Lower lobe of right lung (tissue), 2 donors: ENCODE results near the gene CES3. TPM values are rescaled to one million over a fixed set of nuclear protein-coding genes. Genes with fewer than 3 reads are reported as not detected.
"Not testable (repeated sequence)": the region's sequence is repeated elsewhere in the genome, so short reads cannot be mapped to it uniquely, and the experiment has no call there.

Experiments
- ATAC-seq, 2 donors: fragments of 200-7000 bp; cut with Tn5 transposase; one replicate each; pipeline ENCODE4 v1.9.1; 2020 to 2022; ENCODE audit warnings: mild to moderate bottlenecking in 2 of 2, moderate library complexity in 2 of 2
- DNase-seq: peaks from one replicate; pipeline ENCODE4 v3.0.0-alpha.2; 2020
- H3K27ac ChIP-seq: fragments of 200-600 bp; one replicate; pipeline ENCODE4 v1.8.0; 2022
- H3K27me3 ChIP-seq: fragments of 200-600 bp; one replicate; pipeline ENCODE4 v1.8.0; 2022; ENCODE audit warnings: low read depth
- H3K36me3 ChIP-seq: fragments of 200-600 bp; one replicate; pipeline ENCODE4 v1.8.0; 2022; ENCODE audit warnings: mild to moderate bottlenecking
- H3K4me1 ChIP-seq: fragments of 200-600 bp; one replicate; pipeline ENCODE4 v1.8.0; 2022
- H3K4me3 ChIP-seq: fragments of 200-600 bp; one replicate; pipeline ENCODE4 v1.8.0; 2022; ENCODE audit warnings: mild to moderate bottlenecking
- H3K9me3 ChIP-seq: fragments of 200-600 bp; one replicate; pipeline ENCODE4 v1.8.0; 2022
- intact Hi-C: fragments of 100-400 bp; cut with DNase I; formaldehyde crosslinking; loops from one replicate; pipeline ENCODE4 v1.11.0; 2022
- total RNA-seq: library from RNA; stranded (reverse); fragmentation: NEBNext Ultra II Directional; extraction: Animal tissue kit (Norgen Biotek cat#: 25700); gene quantifications from one replicate; pipeline ENCODE4 v1.2.1, GENCODE V29; 2021
- TF ChIP-seq, protein P1 (sequence below): fragments of 200-600 bp; IDR thresholded peaks from one replicate; pipeline ENCODE4 v1.8.0; 2022; ENCODE audit warnings: antibody characterized with exemption, mild to moderate bottlenecking
- donor health status: DM: no; HTN: yes; CAD: no; lungs with severe emphysema.

CES3 gene
- total RNA-seq, 1 donor from 2014 or later: 2.5 TPM

DNA sequence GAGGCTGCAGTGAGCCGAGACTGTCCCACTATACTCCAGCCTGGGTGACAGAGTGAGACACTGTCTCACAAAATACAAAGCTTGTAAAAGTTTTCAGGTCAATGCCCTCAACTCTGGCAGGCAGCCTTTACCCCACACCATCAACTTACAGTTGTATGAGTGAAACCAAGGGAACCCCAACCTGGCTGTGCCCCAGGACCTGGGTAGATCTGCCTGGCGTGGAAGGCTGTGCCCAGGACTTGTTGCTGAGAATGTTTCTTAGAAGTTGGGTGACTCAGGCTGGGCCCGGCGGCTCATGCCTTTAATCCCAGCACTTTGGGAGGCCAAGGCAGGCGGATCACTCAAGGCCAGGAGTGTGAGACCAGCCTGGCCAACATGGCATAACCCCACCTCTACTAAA is 7.8 kb downstream of the CES3 start:
- no peaks in the 10 kb centered on the region for H3K4me1 ChIP-seq
- no peaks in the 10 kb centered on the region for H3K9me3 ChIP-seq
- intact Hi-C loops: no loop called here
- DNase-seq: no peak
- H3K27ac ChIP-seq: no peak overlapping the region
- H3K36me3 ChIP-seq: no peaks in the 10 kb centered on the region
- H3K4me3 ChIP-seq: no peak overlapping the region
- no peaks in the 10 kb centered on the region for H3K27me3 ChIP-seq
- ATAC-seq: no peak
- TF ChIP-seq, protein P1, sequence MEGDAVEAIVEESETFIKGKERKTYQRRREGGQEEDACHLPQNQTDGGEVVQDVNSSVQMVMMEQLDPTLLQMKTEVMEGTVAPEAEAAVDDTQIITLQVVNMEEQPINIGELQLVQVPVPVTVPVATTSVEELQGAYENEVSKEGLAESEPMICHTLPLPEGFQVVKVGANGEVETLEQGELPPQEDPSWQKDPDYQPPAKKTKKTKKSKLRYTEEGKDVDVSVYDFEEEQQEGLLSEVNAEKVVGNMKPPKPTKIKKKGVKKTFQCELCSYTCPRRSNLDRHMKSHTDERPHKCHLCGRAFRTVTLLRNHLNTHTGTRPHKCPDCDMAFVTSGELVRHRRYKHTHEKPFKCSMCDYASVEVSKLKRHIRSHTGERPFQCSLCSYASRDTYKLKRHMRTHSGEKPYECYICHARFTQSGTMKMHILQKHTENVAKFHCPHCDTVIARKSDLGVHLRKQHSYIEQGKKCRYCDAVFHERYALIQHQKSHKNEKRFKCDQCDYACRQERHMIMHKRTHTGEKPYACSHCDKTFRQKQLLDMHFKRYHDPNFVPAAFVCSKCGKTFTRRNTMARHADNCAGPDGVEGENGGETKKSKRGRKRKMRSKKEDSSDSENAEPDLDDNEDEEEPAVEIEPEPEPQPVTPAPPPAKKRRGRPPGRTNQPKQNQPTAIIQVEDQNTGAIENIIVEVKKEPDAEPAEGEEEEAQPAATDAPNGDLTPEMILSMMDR: no peak

DNA sequence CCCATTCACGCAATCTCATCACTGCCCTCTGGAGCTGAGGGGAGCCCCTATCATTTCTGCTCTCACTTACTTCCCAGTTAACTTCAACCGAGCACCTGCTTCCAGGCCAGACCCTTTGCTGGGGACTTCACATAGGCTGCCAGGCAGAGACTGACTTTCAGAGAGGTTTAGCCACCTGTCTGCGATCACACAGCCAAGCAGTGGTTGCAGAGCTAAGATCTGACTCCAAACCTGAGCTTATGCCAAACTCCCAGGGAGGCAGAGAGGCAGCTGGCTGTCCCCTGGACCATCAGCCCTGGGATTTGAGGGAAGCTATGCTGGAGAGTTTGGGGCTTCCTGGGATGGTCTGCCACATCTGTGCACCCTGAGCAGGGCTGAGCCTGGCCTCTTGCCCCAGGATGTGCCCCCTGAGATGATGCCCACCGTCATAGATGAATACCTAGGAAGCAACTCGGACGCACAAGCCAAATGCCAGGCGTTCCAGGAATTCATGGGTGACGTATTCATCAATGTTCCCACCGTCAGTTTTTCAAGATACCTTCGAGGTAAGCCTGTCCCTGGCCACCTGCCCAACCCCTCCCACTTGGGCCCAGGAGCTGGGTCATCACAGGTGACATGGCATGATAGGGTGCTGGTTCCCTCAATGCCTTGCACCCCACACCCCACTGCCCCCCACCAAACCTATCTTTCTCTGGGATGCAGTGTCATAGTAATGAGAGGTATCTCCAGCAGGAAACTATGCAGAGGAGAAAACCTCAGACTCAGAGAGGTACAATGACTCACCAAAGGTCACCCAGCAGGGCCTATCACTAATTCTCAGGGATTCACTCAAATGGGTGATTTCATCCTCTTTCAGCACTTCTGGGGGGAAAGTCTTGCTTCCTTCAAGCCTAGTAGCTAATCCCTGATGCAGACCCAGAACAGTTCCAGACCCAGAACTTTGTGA is 10.0 kb downstream of the CES3 start:
- Histone ChIP-seq H3K4me3 (no peak overlapping the region), H3K27ac (no peak overlapping the region), H3K4me1 (no peaks in the 10 kb centered on the region), H3K27me3 (no peaks in the 10 kb centered on the region), H3K9me3 (no peaks in the 10 kb centered on the region), H3K36me3 (no peaks in the 10 kb centered on the region)
- DNase-seq (no peak), ATAC-seq (no peak)
- TF ChIP-seq, protein P1: no peak
- intact Hi-C loops: loop anchor here (10.0 kb wide), 1 partner anchor 184 kb away; the partner anchor contains the start of genes B3GNT9, FBXL8 and TRADD

DNA sequence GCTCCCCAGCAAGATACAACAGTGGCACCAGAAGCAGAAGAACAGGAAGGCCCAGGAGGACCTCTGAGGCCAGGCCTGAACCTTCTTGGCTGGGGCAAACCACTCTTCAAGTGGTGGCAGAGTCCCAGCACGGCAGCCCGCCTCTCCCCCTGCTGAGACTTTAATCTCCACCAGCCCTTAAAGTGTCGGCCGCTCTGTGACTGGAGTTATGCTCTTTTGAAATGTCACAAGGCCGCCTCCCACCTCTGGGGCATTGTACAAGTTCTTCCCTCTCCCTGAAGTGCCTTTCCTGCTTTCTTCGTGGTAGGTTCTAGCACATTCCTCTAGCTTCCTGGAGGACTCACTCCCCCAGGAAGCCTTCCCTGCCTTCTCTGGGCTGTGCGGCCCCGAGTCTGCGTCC is 11.9 kb downstream of the CES3 start:
- H3K27ac ChIP-seq: no peak overlapping the region

DNA sequence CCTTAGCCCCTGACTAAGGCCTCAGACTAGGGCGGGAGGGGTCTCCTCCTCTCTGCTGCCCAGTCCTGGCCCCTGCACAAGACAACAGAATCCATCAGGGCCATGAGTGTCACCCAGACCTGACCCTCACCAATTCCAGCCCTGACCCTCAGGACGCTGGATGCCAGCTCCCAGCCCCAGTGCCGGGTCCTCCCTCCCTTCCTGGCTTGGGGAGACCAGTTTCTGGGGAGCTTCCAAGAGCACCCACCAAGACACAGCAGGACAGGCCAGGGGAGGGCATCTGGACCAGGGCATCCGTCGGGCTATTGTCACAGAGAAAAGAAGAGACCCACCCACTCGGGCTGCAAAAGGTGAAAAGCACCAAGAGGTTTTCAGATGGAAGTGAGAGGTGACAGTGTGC is 12.7 kb downstream of the CES3 start:
- Histone ChIP-seq H3K4me1 (peaks cover 11% of the 10 kb centered on the region), H3K27ac (no peak overlapping the region), H3K27me3 (no peaks in the 10 kb centered on the region), H3K36me3 (no peaks in the 10 kb centered on the region), H3K9me3 (no peaks in the 10 kb centered on the region), H3K4me3 (no peak overlapping the region)
- DNase-seq (no peak), ATAC-seq (no peak)
- TF ChIP-seq, protein P1: no peak
- intact Hi-C loops: loop anchor here (10.0 kb wide), 1 partner anchor 181 kb away; the partner anchor contains the start of genes B3GNT9, FBXL8 and TRADD

More for the DNA sequence above, 11.9 kb downstream of the CES3 start:
- ATAC-seq (no peak), DNase-seq (peak; percentile 46)
- no peak overlapping the region for H3K4me3 ChIP-seq
- H3K9me3 ChIP-seq: no peaks in the 10 kb centered on the region
- intact Hi-C loops: loop anchor here (10.0 kb wide), 1 partner anchor 182 kb away; the partner anchor contains the start of genes B3GNT9, FBXL8 and TRADD
- no peaks in the 10 kb centered on the region for H3K36me3 ChIP-seq
- H3K4me1 ChIP-seq: peaks cover 4% of the 10 kb centered on the region
- TF ChIP-seq, protein P1: no peak
- H3K27me3 ChIP-seq: no peaks in the 10 kb centered on the region

DNA sequence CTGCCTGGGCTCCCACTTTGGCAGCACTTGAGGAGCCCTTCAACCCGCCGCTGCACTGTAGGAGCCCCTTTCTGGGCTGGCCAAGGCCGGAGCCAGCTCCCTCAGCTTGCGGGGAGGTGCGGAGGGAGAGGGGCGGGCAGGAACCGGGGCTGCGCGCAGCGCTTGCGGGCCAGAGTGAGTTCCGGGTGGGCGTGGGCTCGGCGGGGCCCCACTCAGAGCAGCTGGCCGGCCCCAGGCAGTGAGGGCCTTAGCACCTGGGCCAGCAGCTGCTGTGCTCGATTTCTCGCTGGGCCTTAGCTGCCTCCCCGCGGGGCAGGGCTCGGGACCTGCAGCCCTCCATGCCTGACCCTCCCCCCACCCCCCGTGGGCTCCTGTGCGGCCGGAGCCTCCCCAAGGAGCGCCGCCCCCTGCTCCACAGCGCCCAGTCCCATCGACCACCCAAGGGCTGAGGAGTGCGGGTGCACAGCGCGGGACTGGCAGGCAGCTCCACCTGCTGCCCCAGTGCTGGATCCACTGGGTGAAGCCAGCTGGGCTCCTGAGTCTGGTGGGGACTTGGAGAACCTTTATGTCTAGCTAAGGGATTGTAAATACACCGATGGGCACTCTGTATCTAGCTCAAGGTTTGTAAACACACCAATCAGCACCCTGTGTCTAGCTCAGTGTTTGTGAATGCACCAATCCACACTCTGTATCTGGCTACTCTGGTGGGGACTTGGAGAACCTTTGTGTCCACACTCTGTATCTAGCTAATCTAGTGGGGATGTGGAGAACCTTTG is 13.3 kb downstream of the CES3 start:
- intact Hi-C loops: loop anchor here (10.0 kb wide), 1 partner anchor 180 kb away; the partner anchor contains the start of genes B3GNT9, FBXL8 and TRADD
- DNase-seq, H3K27me3 ChIP-seq: not testable (repeated sequence)

DNA sequence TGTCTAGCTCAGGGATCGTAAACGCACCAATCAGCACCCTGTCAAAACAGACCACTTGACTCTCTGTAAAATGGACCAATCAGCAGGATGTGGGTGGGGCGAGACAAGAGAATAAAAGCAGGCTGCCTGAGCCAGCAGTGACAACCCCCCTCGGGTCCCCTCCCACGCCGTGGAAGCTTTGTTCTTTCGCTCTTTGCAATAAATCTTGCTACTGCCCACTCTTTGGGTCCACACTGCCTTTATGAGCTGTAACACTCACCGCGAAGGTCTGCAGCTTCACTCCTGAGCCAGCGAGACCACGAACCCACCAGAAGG is 13.8 kb downstream of the CES3 start:
- not testable (repeated sequence) for DNase-seq, H3K27me3 ChIP-seq

More for the DNA sequence above, 13.3 kb downstream of the CES3 start:
- not testable (repeated sequence) for H3K4me3 ChIP-seq, H3K27ac ChIP-seq, ATAC-seq, H3K9me3 ChIP-seq, H3K36me3 ChIP-seq
- H3K4me1 ChIP-seq: peaks cover 12% of the 10 kb centered on the region

More for the DNA sequence above, 13.8 kb downstream of the CES3 start:
- H3K27ac ChIP-seq, H3K36me3 ChIP-seq, ATAC-seq, H3K4me3 ChIP-seq, H3K9me3 ChIP-seq: not testable (repeated sequence)
- intact Hi-C loops: loop anchor here (10.0 kb wide), 1 partner anchor 180 kb away; the partner anchor contains the start of genes B3GNT9, FBXL8 and TRADD
- peaks cover 12% of the 10 kb centered on the region for H3K4me1 ChIP-seq
